Lung microvascular endothelial cell (primary cell): ENCODE results near the gene IRX4. TPM values are rescaled to one million over a fixed set of nuclear protein-coding genes. Genes with fewer than 3 reads are reported as not detected.
"Not testable (repeated sequence)": the region's sequence is repeated elsewhere in the genome, so short reads cannot be mapped to it uniquely, and the experiment has no call there.

ENCODE experiments used
- DNase-seq, 2 donors: peaks; one replicate each; pipeline versions ENCODE4 v3.0.0 to v3.0.0-alpha.2; 2010; ENCODE audit warnings: low read depth in 2 of 2
- total RNA-seq: library from RNA; depleted of rRNA; stranded (reverse); fragments of >200 nt; gene quantifications from 2 replicates; pipeline ENCODE4 v1.2.1, GENCODE V29; 2014

Gene IRX4
- total RNA-seq, 1 donor from 2014 or later: not detected

DNA sequence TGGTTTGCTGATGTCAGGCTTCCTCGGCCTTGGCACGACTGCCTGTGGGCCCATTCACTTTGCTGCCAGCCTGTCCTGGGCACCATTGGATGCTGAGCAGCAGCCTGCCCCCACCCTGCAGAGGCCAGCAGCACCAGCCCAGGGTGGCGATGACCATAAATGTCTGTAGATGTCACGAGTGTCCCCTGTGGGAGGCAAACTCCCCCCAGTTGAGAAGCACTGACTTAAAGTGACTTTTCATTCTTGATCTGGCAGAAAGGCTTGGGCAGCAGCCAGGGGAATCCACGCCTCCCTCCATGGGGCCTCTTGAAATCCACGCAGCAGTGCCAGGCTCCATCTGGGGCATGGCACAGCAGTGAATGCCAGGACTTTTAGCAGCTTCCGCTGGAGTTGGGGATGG lies 21.8 kb downstream of the IRX4 start:
- DNase-seq: no peak

- no peak for DNase-seq
Measured at GRCh38 chr5:1860021-1860610, 22.6 kb downstream of the IRX4 start.

DNA sequence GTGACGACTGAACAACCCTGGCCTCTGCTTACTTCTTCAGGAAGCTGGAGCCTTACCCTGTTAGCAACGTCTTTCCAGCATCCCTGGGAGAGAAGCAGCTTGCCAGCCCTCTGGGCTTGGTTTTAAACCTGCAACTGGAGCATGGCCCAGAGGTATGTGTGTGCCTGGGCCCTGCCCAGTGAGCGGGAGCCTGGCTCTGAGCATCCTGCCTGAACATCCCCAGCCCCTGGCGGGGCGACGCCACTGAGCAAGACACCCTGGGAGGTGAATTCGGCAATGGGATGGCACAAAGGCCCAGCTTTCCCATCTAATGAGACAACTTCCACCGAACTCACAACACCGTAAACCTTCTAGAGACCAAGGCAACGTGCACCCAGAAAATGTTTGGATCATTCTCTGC lies 23.6 kb downstream of the IRX4 start:
- DNase-seq: no peak

DNA sequence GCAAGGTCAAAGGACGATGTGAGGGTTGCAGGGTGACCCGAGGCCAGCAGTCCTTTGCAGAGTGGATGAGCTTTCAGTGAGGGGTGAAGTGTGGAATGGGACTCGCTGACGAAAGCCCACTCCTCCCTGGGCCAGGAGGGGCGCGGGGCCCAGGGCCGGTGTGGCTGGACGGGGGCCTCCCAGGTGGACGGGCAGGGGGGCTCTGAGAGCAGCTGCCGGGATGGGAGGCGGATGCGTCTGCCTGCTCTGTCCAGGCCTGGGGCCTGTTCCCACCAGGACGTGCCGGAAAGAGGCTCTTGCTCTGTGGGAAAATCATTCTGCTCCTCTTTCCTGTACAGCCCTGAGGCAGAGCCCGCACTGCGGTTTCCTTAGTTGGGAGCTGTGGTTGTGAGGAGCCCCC lies 24.3 kb downstream of the IRX4 start:
- no peak for DNase-seq

DNA sequence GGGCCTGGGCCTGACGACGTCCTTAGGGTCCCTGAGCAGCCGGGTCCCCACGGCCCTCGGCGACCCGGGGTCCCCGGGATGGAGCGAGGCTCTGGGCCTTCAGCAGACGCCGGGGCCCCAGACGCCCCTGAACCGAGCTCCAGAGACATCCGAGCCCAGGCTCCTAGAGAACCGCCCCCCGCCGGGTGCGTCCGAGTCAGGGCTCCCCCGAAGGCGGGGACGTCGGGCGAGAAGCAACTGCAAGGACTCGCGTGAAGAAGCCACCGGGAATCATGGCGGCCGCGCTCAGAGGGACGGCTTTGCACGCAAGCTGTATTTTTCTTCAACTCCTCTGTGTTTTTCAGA lies 25.5 kb downstream of the IRX4 start:
- no peak for DNase-seq

GRCh38 chr5:1856596-1857255 lies 26.0 kb downstream of the IRX4 start:
- no peak for DNase-seq

GRCh38 chr5:1855596-1855995 lies 27.1 kb downstream of the IRX4 start:
- DNase-seq: no peak

DNA sequence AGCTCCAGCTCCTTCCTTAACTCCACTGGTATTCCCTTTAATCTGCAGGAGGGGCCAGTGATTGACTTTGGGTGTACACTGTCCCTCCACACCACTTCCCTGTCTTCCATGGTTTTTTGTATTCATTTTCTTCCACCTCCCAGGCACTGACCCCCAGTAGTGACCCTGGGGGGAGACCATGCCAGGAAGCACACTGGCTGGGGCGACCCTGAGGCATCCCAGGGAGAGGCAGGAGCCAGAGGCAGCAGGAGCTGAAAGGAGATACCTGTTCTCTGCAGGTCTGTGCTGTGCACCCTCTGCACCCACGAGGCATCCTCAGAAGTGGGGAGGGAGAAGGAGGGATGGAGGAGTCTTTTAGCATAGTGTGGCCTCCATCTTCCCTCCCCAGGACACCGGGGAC lies 27.6 kb downstream of the IRX4 start:
- DNase-seq: no peak

- DNase-seq: no peak
Measured at GRCh38 chr5:1853531-1853930, 29.2 kb downstream of the IRX4 start.

DNA sequence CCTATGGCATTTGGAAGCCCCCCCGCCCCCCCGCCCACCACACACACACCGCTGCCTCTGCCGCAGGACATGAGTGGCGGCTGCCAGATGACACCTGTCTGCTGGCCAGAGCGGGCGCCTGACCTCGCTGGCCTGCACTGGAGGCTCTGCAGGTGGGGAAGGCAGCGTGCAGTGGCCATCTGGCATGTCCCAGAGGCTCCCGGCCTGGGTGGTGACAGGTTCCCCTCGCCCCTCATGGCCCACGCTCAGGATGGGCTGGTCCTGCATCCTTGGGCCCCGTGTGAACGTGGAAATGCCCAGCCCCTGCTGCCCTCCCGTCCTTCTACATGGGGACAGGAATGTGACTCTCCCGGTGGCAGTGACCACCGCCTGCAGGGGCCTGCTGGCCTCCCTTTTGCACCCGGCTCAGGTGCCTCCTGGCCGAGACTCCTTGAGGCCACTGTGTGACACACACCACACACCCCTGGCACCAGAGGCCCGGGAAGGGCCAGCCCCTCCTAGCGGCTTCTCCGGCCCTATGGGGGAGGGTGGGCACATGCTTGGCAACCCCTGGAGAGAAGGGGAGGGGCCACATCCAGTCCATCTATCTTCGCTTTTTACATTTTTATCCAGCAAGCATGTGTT lies 30.3 kb downstream of the IRX4 start:
- no peak for DNase-seq

DNA sequence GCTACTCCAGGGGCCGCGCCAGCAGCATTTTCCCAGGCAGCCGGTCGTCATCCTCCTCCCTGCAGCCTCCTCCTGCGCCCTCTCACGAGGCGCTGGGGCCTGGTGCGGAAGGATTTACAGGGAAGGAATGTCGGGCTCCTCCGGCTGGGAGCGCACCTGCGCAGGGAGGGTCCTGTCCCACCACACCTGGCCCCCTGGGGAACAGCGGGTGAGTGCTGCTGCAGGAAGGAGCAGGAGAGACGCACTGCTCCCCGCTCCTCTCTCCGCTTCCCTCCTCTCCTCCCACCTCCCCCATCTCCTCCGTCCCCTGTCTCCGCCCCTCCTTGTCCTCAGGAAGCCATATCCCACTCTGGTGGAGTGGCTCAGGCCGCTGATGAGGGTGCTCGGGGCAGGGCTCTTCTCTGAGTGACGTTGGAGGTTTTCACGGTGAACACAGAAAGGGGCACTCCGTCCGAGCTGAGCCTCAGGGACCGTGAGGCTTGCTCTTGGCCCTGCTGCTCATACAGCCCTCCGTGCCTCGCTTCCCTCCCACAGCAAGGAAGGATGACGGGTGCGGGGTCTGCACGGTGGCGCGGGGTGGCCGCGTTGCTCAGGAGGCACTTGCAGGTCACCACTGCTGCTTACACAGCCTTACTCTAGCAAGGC lies 31.3 kb downstream of the IRX4 start:
- DNase-seq: no peak

GRCh38 chr5:1850324-1851154 lies 32.2 kb downstream of the IRX4 start:
- no peak for DNase-seq

DNA sequence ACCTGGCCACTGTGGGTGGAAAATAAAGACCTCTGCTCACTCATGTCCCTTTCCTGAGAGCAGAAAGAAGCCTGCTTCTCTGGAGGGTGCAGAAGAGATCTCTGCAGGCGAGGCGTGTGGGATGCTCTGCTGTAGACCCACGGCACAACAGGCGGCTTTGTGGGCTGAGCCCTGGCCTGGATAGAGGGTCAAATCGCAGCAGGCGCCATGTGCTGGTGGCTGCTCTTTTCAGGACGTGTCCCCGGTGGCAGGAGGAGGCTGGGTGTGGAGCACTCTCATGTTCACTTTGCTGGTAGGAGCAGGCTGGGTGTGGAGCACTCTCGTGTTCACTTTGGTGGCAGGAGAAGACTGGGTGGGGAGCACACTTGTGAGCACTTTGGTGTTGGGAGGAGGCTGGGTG lies 35.1 kb downstream of the IRX4 start:
- DNase-seq: no peak

DNA sequence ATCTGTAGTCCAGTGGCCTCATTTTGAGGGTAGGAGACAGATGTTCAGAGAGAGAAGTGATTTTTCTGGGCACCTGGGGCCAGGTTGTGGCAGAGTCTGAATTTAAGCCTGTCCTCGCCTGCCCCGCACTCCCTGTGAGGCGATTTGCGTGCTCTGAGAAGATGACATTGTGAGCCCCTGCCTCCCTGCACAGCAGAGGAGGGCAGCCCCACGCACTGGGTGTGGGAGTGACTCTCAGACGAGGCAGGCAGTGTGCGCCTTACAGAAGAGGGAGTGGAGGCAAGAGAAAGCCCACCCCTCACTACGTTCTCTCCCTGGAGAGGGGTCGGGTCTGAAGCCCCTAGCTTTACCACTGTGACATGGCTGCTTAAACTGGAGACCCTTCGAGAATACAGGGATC lies 35.7 kb downstream of the IRX4 start:
- no peak for DNase-seq

- DNase-seq: no peak
Measured at GRCh38 chr5:1846583-1846982, 36.1 kb downstream of the IRX4 start.

GRCh38 chr5:1845696-1846095 lies 37.0 kb downstream of the IRX4 start:
- DNase-seq: no peak

- DNase-seq: no peak
Measured at GRCh38 chr5:1844708-1845436, 37.9 kb downstream of the IRX4 start.

DNA sequence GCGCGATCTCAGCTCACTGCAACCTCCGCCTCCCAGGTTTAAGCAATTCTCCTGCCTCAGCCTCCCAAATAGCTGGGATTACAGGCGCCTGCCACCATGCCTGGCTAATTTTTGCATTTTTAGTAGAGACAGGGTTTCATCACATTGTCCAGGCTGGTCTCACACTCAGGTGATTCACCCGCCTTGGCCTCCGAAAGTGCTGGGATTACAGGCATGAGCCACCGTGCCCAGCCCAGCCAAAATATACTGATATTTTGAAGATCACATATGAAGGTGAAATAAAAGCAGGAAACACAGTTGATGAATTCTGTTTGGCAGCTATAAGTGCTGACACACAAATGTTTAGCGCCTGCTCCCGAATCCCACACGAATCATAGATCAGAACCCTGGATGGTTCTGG lies 39.0 kb downstream of the IRX4 start:
- not testable (repeated sequence) for DNase-seq

- no peak for DNase-seq
Measured at GRCh38 chr5:1842004-1842819, 40.5 kb downstream of the IRX4 start.

GRCh38 chr5:1840741-1841521 lies 41.8 kb downstream of the IRX4 start:
- no peak for DNase-seq
